HL-60 (cell line): Measurements from ENCODE around the gene FYN.

Source experiments
- DNase-seq, 2 experiments: peaks; one replicate each; pipeline ENCODE4 v3.0.0-alpha.2; 2010 to 2020; ENCODE audit warnings: low read depth in 1 of 2, low spot score in 1 of 2
- H3K27ac ChIP-seq: fragments of 250-450 bp; sonication (Bioruptor Pico); replicated peaks from 2 replicates; pipeline ENCODE4 v1.5.1; 2020; ENCODE audit warnings: mild to moderate bottlenecking, moderate library complexity
- H3K27me3 ChIP-seq: fragments of 250-450 bp; sonication (Bioruptor Pico); 2 replicates; pipeline ENCODE4 v1.5.1; 2021; ENCODE audit warnings: mild to moderate bottlenecking, moderate library complexity; ENCODE audit not compliant: insufficient read depth, poor library complexity, severe bottlenecking
- H3K4me3 ChIP-seq: replicated peaks from 2 replicates; pipeline ENCODE4 v1.5.1; 2011; ENCODE audit warnings: mild to moderate bottlenecking, control low read depth, low read length; ENCODE audit not compliant: insufficient read depth
- GABPA ChIP-seq: IDR thresholded peaks from 2 replicates; pipeline ENCODE4 v1.6.1; 2012; ENCODE audit warnings: low read depth
- POLR2AphosphoS5 ChIP-seq: IDR thresholded peaks from 2 replicates; pipeline ENCODE4 v1.6.1; 2012; ENCODE audit warnings: low read depth
- SPI1 ChIP-seq: IDR thresholded peaks from 2 replicates; pipeline ENCODE4 v1.6.1; 2012; ENCODE audit warnings: low read depth, mild to moderate bottlenecking, borderline replicate concordance
- TF ChIP-seq, protein P1 (sequence below): IDR thresholded peaks from 2 replicates; pipeline ENCODE4 v1.6.1; 2012; ENCODE audit warnings: low read depth; ENCODE audit not compliant: insufficient replicate concordance
- TF ChIP-seq, protein P2 (sequence below): IDR thresholded peaks from one replicate; pipeline ENCODE4 v1.5.1; 2011; ENCODE audit warnings: low read length, control low read depth, inconsistent platforms; ENCODE audit not compliant: insufficient read depth

Gene FYN

DNA sequence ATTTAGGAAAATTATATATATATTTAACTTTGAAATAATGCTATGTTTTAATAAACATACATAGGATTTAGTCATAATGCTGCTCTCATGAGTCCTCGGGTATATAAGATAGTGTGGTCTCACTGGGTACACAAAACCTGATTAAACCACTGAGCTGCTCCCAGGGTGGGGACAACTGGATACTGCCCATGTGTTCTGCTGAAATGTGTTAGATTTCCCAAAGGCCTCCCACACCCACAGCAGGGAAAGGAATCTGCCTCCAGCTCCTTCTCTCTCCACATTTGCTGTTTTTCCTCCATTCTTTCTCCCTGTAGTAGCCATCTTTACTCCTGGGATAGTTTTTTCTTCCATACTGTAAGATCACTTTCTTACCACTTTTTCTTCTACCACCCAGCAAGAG is 198.4 kb downstream of the FYN start:
- H3K27me3 ChIP-seq, result peaks cover 3% of the 10 kb centered on the region
- TF ChIP-seq, protein P1, sequence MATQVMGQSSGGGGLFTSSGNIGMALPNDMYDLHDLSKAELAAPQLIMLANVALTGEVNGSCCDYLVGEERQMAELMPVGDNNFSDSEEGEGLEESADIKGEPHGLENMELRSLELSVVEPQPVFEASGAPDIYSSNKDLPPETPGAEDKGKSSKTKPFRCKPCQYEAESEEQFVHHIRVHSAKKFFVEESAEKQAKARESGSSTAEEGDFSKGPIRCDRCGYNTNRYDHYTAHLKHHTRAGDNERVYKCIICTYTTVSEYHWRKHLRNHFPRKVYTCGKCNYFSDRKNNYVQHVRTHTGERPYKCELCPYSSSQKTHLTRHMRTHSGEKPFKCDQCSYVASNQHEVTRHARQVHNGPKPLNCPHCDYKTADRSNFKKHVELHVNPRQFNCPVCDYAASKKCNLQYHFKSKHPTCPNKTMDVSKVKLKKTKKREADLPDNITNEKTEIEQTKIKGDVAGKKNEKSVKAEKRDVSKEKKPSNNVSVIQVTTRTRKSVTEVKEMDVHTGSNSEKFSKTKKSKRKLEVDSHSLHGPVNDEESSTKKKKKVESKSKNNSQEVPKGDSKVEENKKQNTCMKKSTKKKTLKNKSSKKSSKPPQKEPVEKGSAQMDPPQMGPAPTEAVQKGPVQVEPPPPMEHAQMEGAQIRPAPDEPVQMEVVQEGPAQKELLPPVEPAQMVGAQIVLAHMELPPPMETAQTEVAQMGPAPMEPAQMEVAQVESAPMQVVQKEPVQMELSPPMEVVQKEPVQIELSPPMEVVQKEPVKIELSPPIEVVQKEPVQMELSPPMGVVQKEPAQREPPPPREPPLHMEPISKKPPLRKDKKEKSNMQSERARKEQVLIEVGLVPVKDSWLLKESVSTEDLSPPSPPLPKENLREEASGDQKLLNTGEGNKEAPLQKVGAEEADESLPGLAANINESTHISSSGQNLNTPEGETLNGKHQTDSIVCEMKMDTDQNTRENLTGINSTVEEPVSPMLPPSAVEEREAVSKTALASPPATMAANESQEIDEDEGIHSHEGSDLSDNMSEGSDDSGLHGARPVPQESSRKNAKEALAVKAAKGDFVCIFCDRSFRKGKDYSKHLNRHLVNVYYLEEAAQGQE, result no peak
- TF ChIP-seq SPI1 (no peak), POLR2AphosphoS5 (no peak)
- H3K4me3 ChIP-seq, result no peak overlapping the region
- no peak for DNase-seq
- H3K27ac ChIP-seq, result no peak overlapping the region

DNA sequence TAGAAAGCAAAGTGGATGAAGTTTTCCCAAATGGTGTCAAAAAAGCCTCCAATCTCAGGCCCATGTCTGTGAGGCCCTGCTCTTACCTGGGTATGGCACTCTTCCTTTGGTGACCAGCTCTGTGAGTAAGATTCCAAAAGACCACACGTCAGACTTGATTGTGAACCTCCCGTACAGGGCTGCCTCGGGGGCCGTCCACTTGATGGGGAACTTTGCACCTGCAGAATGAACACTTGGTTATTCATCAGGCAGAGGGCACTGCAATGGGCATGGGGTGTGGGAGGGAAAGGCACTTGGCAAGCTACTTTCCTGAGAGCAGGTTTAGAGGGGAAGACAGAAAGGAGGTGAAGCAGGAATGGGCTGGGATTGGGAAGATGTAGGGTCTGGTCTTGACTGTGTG is 198.8 kb downstream of the FYN start:
- Histone ChIP-seq H3K27ac (no peak overlapping the region), H3K4me3 (no peak overlapping the region), H3K27me3 (peaks cover 3% of the 10 kb centered on the region)
- TF ChIP-seq POLR2AphosphoS5 (no peak), GABPA (no peak), SPI1 (no peak)
- TF ChIP-seq, protein P1, result no peak
- TF ChIP-seq, protein P2, sequence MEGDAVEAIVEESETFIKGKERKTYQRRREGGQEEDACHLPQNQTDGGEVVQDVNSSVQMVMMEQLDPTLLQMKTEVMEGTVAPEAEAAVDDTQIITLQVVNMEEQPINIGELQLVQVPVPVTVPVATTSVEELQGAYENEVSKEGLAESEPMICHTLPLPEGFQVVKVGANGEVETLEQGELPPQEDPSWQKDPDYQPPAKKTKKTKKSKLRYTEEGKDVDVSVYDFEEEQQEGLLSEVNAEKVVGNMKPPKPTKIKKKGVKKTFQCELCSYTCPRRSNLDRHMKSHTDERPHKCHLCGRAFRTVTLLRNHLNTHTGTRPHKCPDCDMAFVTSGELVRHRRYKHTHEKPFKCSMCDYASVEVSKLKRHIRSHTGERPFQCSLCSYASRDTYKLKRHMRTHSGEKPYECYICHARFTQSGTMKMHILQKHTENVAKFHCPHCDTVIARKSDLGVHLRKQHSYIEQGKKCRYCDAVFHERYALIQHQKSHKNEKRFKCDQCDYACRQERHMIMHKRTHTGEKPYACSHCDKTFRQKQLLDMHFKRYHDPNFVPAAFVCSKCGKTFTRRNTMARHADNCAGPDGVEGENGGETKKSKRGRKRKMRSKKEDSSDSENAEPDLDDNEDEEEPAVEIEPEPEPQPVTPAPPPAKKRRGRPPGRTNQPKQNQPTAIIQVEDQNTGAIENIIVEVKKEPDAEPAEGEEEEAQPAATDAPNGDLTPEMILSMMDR, result no peak
- no peak for DNase-seq

DNA sequence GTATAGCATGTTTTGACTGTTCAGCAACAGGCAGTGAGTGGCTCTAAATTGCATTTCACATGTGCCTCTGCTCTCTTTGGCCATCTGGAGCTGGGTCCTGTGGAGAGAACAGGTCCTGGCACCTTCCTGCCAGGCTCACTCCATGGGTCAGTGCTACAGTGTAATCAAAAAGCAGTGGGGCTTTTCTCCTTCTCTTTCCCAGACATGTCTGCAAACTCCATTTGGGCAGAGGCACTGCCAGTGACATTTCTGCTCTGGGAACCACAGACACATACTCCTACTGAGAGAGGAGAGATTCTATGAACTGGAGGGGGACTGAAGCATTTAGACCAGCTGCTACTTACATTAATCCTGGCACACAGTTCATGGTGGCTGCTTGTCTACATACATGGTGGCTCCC is 199.3 kb downstream of the FYN start:
- no peak for DNase-seq
- Histone ChIP-seq H3K27me3 (peaks cover 3% of the 10 kb centered on the region), H3K27ac (no peak overlapping the region), H3K4me3 (no peak overlapping the region)
- TF ChIP-seq GABPA, result no peak
- TF ChIP-seq POLR2AphosphoS5, result no peak
- TF ChIP-seq, protein P2, result no peak
- TF ChIP-seq, protein P1, result no peak
- no peak for TF ChIP-seq SPI1
